ENCODE measurements around the gene LATS2.
"Not testable (repeated sequence)": the region's sequence is repeated elsewhere in the genome, so short reads cannot be mapped to it uniquely, and the experiment has no call there.

The LATS2 gene

GRCh38 chr13:20960663-20961309, 100.6 kb downstream of the LATS2 start:
- DNase-seq (ENCODE audit: low spot score): no peak

GRCh38 chr13:20957049-20957620, 104.3 kb downstream of the LATS2 start:
- DNase-seq (ENCODE audit: low spot score): not testable (repeated sequence)

GRCh38 chr13:20955496-20955895, 105.9 kb downstream of the LATS2 start:
- DNase-seq (ENCODE audit: low spot score): no peak

- DNase-seq (ENCODE audit: low spot score): no peak
Measured at GRCh38 chr13:20953245-20953931, 108.0 kb downstream of the LATS2 start.

- no peak for DNase-seq (ENCODE audit: low spot score)
Measured at GRCh38 chr13:20952838-20953237, 108.5 kb downstream of the LATS2 start.

GRCh38 chr13:20948001-20948400, 113.4 kb downstream of the LATS2 start:
- DNase-seq (ENCODE audit: low spot score): not testable (repeated sequence)

GRCh38 chr13:20945952-20946383, 115.4 kb downstream of the LATS2 start:
- no peak for DNase-seq (ENCODE audit: low spot score)

- DNase-seq (ENCODE audit: low spot score): no peak
Measured at GRCh38 chr13:20942938-20943559, 118.3 kb downstream of the LATS2 start.

GRCh38 chr13:20940511-20940910, 120.9 kb downstream of the LATS2 start:
- DNase-seq (ENCODE audit: low spot score): not testable (repeated sequence)

- peak; percentile 58 for DNase-seq (ENCODE audit: low spot score)
Measured at GRCh38 chr13:20940083-20940482, 121.3 kb downstream of the LATS2 start.

GRCh38 chr13:20939662-20940061, 121.7 kb downstream of the LATS2 start:
- no peak for DNase-seq (ENCODE audit: low spot score)

GRCh38 chr13:20938302-20938701, 123.1 kb downstream of the LATS2 start:
- no peak for DNase-seq (ENCODE audit: low spot score)

GRCh38 chr13:20927596-20928257, 133.7 kb downstream of the LATS2 start:
- no peak for DNase-seq (ENCODE audit: low spot score)

- DNase-seq (ENCODE audit: low spot score): not testable (repeated sequence)
Measured at GRCh38 chr13:20925395-20925790, 136.0 kb downstream of the LATS2 start.

GRCh38 chr13:20924758-20925394, 136.5 kb downstream of the LATS2 start:
- peak; percentile 68 for DNase-seq (ENCODE audit: low spot score)

GRCh38 chr13:20923272-20923671, 138.1 kb downstream of the LATS2 start:
- DNase-seq (ENCODE audit: low spot score): no peak

All from GM03348 (cell line).